Activated CD8-positive, alpha-beta memory T cell treated with anti-CD3 and anti-CD28 coated beads for 48 hours (primary cell): ENCODE measurements around the gene KIAA0232.
"Not testable (repeated sequence)": the region's sequence is repeated elsewhere in the genome, so short reads cannot be mapped to it uniquely, and the experiment has no call there.

Source experiments
- DNase-seq, 3 experiments: peaks; one replicate each; pipeline ENCODE4 v3.0.0-alpha.2; 2020; ENCODE audit warnings: low read depth in 2 of 3, low spot score in 2 of 3

KIAA0232 gene

GRCh38 chr4:6755088-6755753 lies 27.3 kb upstream of the KIAA0232 start:
- DNase-seq: no peak

GRCh38 chr4:6756345-6756744 lies 26.2 kb upstream of the KIAA0232 start:
- DNase-seq: not testable (repeated sequence)

- DNase-seq: no peak
These were observed 23.8 kb upstream of the KIAA0232 start for GRCh38 chr4:6758728-6759127.

GRCh38 chr4:6760865-6761264 lies 21.7 kb upstream of the KIAA0232 start:
- DNase-seq: no peak

GRCh38 chr4:6761649-6762615 lies 20.6 kb upstream of the KIAA0232 start:
- DNase-seq: no peak

- no peak for DNase-seq
These were observed 19.1 kb upstream of the KIAA0232 start for GRCh38 chr4:6763330-6763851.

GRCh38 chr4:6764976-6765620 lies 17.4 kb upstream of the KIAA0232 start:
- no peak for DNase-seq

- no peak for DNase-seq
These were observed 16.8 kb upstream of the KIAA0232 start for GRCh38 chr4:6765703-6766102.

- DNase-seq: no peak
These were observed 15.2 kb upstream of the KIAA0232 start for GRCh38 chr4:6767386-6767747.

- no peak for DNase-seq
These were observed 14.6 kb upstream of the KIAA0232 start for GRCh38 chr4:6767748-6768538.

- DNase-seq: no peak
These were observed 14.0 kb upstream of the KIAA0232 start for GRCh38 chr4:6768539-6768905.

- no peak for DNase-seq
These were observed 13.1 kb upstream of the KIAA0232 start for GRCh38 chr4:6769233-6769988.

GRCh38 chr4:6769989-6770420 lies 12.5 kb upstream of the KIAA0232 start:
- DNase-seq: no peak

- no peak for DNase-seq
These were observed 11.8 kb upstream of the KIAA0232 start for GRCh38 chr4:6770581-6771228.

- no peak for DNase-seq
These were observed 11.3 kb upstream of the KIAA0232 start for GRCh38 chr4:6771229-6771671.

GRCh38 chr4:6772223-6772928 lies 10.2 kb upstream of the KIAA0232 start:
- no peak for DNase-seq

GRCh38 chr4:6773106-6773505 lies 9.4 kb upstream of the KIAA0232 start:
- no peak for DNase-seq

- no peak for DNase-seq
These were observed 8.6 kb upstream of the KIAA0232 start for GRCh38 chr4:6773616-6774540.
